Measurements from ENCODE around the gene OPRL1.
"Not testable (repeated sequence)": the region's sequence is repeated elsewhere in the genome, so short reads cannot be mapped to it uniquely, and the experiment has no call there.

Gene OPRL1

GRCh38 chr20:64121586-64121985 is 41.7 kb downstream of the OPRL1 start:
- DNase-seq: no peak

- not testable (repeated sequence) for DNase-seq
Measured at GRCh38 chr20:64122927-64123326, 43.0 kb downstream of the OPRL1 start.

GRCh38 chr20:64123517-64123916 is 43.6 kb downstream of the OPRL1 start:
- not testable (repeated sequence) for DNase-seq

GRCh38 chr20:64129146-64129782 is 49.4 kb downstream of the OPRL1 start:
- no peak for DNase-seq

GRCh38 chr20:64130271-64130670 is 50.4 kb downstream of the OPRL1 start:
- DNase-seq: no peak

- no peak for DNase-seq
Measured at GRCh38 chr20:64130876-64131275, 51.0 kb downstream of the OPRL1 start.

GRCh38 chr20:64131406-64131805 is 51.5 kb downstream of the OPRL1 start:
- peak; percentile 56 for DNase-seq

- DNase-seq: peak; percentile 64
Measured at GRCh38 chr20:64133951-64134407, 54.1 kb downstream of the OPRL1 start.

GRCh38 chr20:64134744-64135143 is 54.9 kb downstream of the OPRL1 start:
- DNase-seq: not testable (repeated sequence)

- DNase-seq: no peak
Measured at GRCh38 chr20:64136004-64136710, 56.3 kb downstream of the OPRL1 start.

GRCh38 chr20:64137598-64138031 is 57.7 kb downstream of the OPRL1 start:
- DNase-seq: no peak

GRCh38 chr20:64138276-64138815 is 58.5 kb downstream of the OPRL1 start:
- DNase-seq: no peak

- no peak for DNase-seq
Measured at GRCh38 chr20:64139199-64140060, 59.5 kb downstream of the OPRL1 start.

GRCh38 chr20:64140061-64140931 is 60.4 kb downstream of the OPRL1 start:
- no peak for DNase-seq

GRCh38 chr20:64140956-64141355 is 61.1 kb downstream of the OPRL1 start:
- DNase-seq: no peak

GRCh38 chr20:64142590-64142989 is 62.7 kb downstream of the OPRL1 start:
- DNase-seq: peak; percentile 56

GRCh38 chr20:64143018-64143801 is 63.3 kb downstream of the OPRL1 start:
- no peak for DNase-seq

- DNase-seq: no peak
Measured at GRCh38 chr20:64144144-64144912, 64.4 kb downstream of the OPRL1 start.

- DNase-seq: peak; percentile 40
Measured at GRCh38 chr20:64145458-64146300, 65.8 kb downstream of the OPRL1 start.

All from NCI-H82 (cell line).